ENCODE data around the gene SYCP2.

SYCP2 gene

DNA sequence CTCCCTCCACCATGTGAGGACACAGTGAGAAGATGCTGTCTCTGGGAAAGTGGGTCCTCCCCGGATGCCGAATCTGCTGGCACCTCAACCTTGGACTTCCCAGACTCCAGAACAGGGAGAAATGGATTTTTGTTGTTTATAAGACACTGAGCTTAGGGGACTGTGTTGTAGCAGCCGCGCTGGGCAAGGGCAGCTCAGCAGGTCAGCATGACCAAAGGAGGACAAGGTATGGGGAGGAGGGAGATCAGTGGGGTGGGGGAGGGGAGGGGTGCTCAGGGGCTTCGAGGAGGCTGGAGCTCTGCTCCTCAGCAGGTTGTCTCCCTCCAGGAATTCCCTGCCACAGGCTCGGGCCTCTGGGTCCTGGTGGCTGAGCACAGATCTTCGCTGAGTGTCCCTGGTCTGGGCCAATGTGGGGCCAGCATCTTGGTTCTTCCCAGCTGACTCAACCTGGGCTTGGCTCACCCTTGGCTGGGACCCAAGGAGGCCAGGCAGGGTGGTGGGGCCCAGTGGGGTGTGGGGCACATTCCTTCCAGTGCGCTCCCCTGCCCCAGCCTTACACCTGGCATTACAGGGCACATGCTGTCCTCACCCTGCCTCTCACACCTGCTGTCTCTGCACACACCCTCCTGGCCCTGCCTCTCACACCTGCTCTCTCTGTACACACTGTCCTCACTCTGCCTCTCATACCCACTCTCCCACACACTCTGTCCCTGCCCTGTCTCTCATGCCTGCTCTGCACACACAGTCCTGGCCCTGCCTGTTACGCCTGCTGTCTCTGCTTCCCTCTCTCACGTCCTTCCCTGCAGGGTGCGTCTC, 107.3 kb downstream of the SYCP2 start:
- Histone ChIP-seq H2BK15ac (ENCODE audit: low read depth, poor library complexity, severe bottlenecking) (no peak overlapping the region), H3K27me3 (ENCODE audit: control insufficient read depth in 1 of 2, insufficient read depth in 1 of 2, low read length in 2 of 2) (peaks cover 0 to 34% of the 10 kb centered on the region in 2 experiments), H3K4me3 (ENCODE audit: insufficient read depth in 1 of 2, low read depth in 1 of 2, low read length in 2 of 2) (no peak overlapping the region), H3K9ac (ENCODE audit: low read length) (no peak overlapping the region), H4K91ac (ENCODE audit: low read length) (no peak overlapping the region), H2BK5ac (ENCODE audit: low read depth, low read length, poor library complexity, severe bottlenecking) (no peak overlapping the region), H4K8ac (ENCODE audit: low read length) (no peak overlapping the region), H2AFZ (ENCODE audit: low read depth, low read length) (no peak overlapping the region), H3K79me1 (replicated peaks; ENCODE audit: low read length, poor library complexity, severe bottlenecking) (no peaks in the 10 kb centered on the region), H3K27ac (ENCODE audit: low read length, poor library complexity, severe bottlenecking) (no peak overlapping the region), H3K4me2 (ENCODE audit: low read length, poor library complexity, severe bottlenecking) (no peak overlapping the region), H3K23ac (ENCODE audit: low read length in 2 of 2) (no peak overlapping the region), H3K36me3 (ENCODE audit: control insufficient read depth in 1 of 2, insufficient read depth in 2 of 2, low read depth in 1 of 2, low read length in 2 of 2) (no peaks in the 10 kb centered on the region), H3K18ac (ENCODE audit: low read depth in 1 of 2, low read length in 2 of 2) (no peak overlapping the region), H3K9me3 (ENCODE audit: control insufficient read depth, low read length) (no peaks in the 10 kb centered on the region), H3K4me1 (ENCODE audit: control insufficient read depth, insufficient read depth, low read depth, low read length) (no peaks in the 10 kb centered on the region), H2AK5ac (ENCODE audit: low read length, severe bottlenecking) (no peak overlapping the region), H3K14ac (ENCODE audit: low read length in 2 of 2) (no peak overlapping the region), H2BK12ac (ENCODE audit: low read length in 2 of 2) (no peak overlapping the region), H2BK120ac (ENCODE audit: low read depth, low read length) (no peak overlapping the region), H3K4ac (ENCODE audit: low read depth in 1 of 2, low read length in 2 of 2) (no peak overlapping the region)
- DNase-seq = no peak
- 77% methylated on average over 11 of the region's 11 CpGs for WGBS

DNA sequence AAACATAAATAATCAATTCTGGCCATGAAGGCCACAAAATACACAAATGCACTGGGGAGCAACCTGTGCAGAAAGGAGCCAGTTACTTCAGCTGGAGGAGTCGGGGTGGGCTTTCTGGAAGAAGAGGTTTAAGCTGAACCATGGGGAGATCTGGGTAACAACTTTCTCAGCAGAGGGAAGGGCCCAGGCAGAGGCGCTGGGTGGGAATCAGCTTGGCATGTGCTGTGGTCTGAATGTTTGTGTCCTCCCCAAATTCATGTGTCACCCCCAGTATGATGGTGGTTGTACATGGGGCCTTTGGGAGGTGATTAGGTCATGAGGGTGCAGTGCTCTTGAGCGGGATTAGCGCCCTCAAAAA, 107.9 kb downstream of the SYCP2 start:
- Histone ChIP-seq H4K8ac (ENCODE audit: low read length) (no peak overlapping the region), H3K27ac (ENCODE audit: low read length, poor library complexity, severe bottlenecking) (no peak overlapping the region), H3K14ac (ENCODE audit: low read length in 2 of 2) (no peak overlapping the region), H2AK5ac (ENCODE audit: low read length, severe bottlenecking) (no peak overlapping the region), H3K4me1 (ENCODE audit: control insufficient read depth, insufficient read depth, low read depth, low read length) (no peaks in the 10 kb centered on the region), H2BK15ac (ENCODE audit: low read depth, poor library complexity, severe bottlenecking) (no peak overlapping the region), H3K18ac (ENCODE audit: low read depth in 1 of 2, low read length in 2 of 2) (no peak overlapping the region), H3K4me3 (ENCODE audit: insufficient read depth in 1 of 2, low read depth in 1 of 2, low read length in 2 of 2) (no peak overlapping the region), H2BK120ac (ENCODE audit: low read depth, low read length) (no peak overlapping the region), H3K27me3 (ENCODE audit: control insufficient read depth in 1 of 2, insufficient read depth in 1 of 2, low read length in 2 of 2) (peaks cover 0 to 34% of the 10 kb centered on the region in 2 experiments), H3K4me2 (ENCODE audit: low read length, poor library complexity, severe bottlenecking) (no peak overlapping the region), H4K91ac (ENCODE audit: low read length) (no peak overlapping the region), H3K79me1 (replicated peaks; ENCODE audit: low read length, poor library complexity, severe bottlenecking) (no peaks in the 10 kb centered on the region), H3K9me3 (ENCODE audit: control insufficient read depth, low read length) (no peaks in the 10 kb centered on the region), H2BK12ac (ENCODE audit: low read length in 2 of 2) (no peak overlapping the region), H3K23ac (ENCODE audit: low read length in 2 of 2) (no peak overlapping the region), H2AFZ (ENCODE audit: low read depth, low read length) (no peak overlapping the region), H3K4ac (ENCODE audit: low read depth in 1 of 2, low read length in 2 of 2) (no peak overlapping the region), H3K36me3 (ENCODE audit: control insufficient read depth in 1 of 2, insufficient read depth in 2 of 2, low read depth in 1 of 2, low read length in 2 of 2) (no peaks in the 10 kb centered on the region), H3K9ac (ENCODE audit: low read length) (no peak overlapping the region), H2BK5ac (ENCODE audit: low read depth, low read length, poor library complexity, severe bottlenecking) (no peak overlapping the region)
- DNase-seq = no peak
- 78% methylated on average over 4 of the region's 4 CpGs for WGBS

DNA sequence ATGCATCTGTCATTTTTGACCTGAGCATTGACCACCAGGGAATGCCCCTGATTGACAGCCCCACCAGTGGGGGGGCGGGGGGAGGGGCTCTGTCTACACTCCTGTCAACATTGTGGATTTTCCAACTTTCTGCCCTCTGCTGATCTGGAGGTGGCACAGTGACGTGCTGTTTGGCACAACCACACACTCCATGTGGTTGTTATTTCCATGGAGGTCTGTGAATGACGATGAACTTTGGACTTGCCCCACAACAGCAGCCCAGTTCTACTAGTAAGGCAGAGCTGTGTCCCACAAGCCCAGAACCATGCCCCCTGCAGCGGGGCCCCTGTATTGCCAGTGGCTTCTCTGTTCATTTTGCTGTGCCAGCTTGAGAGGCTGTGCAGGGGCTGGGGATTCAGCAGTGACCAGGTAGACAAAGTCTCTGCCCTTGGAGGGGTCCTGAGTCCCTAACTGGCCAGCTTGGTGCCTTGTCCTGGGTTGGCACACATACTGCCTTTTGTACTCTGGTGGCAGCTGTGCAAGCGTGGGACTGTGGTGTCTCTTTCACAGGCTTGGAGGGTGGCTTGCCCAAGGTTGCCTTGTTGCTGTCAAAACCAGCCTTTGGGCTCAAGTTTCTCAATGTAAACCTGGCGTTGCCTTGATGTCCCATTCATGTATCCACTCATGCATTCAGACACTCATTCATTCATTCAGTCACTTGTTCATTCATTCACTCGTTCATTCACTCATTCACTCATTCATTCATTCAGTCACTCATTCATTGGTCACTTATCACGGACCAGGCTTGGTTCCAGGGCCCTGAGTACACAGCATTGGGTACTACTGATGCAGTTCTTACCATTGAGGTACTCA, 108.5 kb downstream of the SYCP2 start:
- no peak overlapping the region for H3K4ac ChIP-seq (ENCODE audit: low read depth in 1 of 2, low read length in 2 of 2)
- no peaks in the 10 kb centered on the region for H3K79me1 ChIP-seq (replicated peaks; ENCODE audit: low read length, poor library complexity, severe bottlenecking)
- H3K9ac ChIP-seq (ENCODE audit: low read length) = no peak overlapping the region
- WGBS = 51% methylated on average over 8 of the region's 8 CpGs
- H3K27ac ChIP-seq (ENCODE audit: low read length, poor library complexity, severe bottlenecking) = no peak overlapping the region
- no peaks in the 10 kb centered on the region for H3K4me1 ChIP-seq (ENCODE audit: control insufficient read depth, insufficient read depth, low read depth, low read length)
- no peak overlapping the region for H3K4me3 ChIP-seq (ENCODE audit: insufficient read depth in 1 of 2, low read depth in 1 of 2, low read length in 2 of 2)
- H2BK15ac ChIP-seq (ENCODE audit: low read depth, poor library complexity, severe bottlenecking) = no peak overlapping the region
- H3K9me3 ChIP-seq (ENCODE audit: control insufficient read depth, low read length) = no peaks in the 10 kb centered on the region
- no peak overlapping the region for H3K4me2 ChIP-seq (ENCODE audit: low read length, poor library complexity, severe bottlenecking)
- no peak overlapping the region for H2BK5ac ChIP-seq (ENCODE audit: low read depth, low read length, poor library complexity, severe bottlenecking)
- H2AFZ ChIP-seq (ENCODE audit: low read depth, low read length) = no peak overlapping the region
- H3K27me3 ChIP-seq (ENCODE audit: control insufficient read depth in 1 of 2, insufficient read depth in 1 of 2, low read length in 2 of 2) = peaks cover 0 to 30% of the 10 kb centered on the region in 2 experiments
- no peak overlapping the region for H2BK12ac ChIP-seq (ENCODE audit: low read length in 2 of 2)
- H3K36me3 ChIP-seq (ENCODE audit: control insufficient read depth in 1 of 2, insufficient read depth in 2 of 2, low read depth in 1 of 2, low read length in 2 of 2) = no peaks in the 10 kb centered on the region
- no peak overlapping the region for H3K23ac ChIP-seq (ENCODE audit: low read length in 2 of 2)
- no peak overlapping the region for H2AK5ac ChIP-seq (ENCODE audit: low read length, severe bottlenecking)
- H4K8ac ChIP-seq (ENCODE audit: low read length) = no peak overlapping the region
- H3K14ac ChIP-seq (ENCODE audit: low read length in 2 of 2) = no peak overlapping the region
- no peak for DNase-seq
- H2BK120ac ChIP-seq (ENCODE audit: low read depth, low read length) = no peak overlapping the region
- no peak overlapping the region for H4K91ac ChIP-seq (ENCODE audit: low read length)
- H3K18ac ChIP-seq (ENCODE audit: low read depth in 1 of 2, low read length in 2 of 2) = no peak overlapping the region

DNA sequence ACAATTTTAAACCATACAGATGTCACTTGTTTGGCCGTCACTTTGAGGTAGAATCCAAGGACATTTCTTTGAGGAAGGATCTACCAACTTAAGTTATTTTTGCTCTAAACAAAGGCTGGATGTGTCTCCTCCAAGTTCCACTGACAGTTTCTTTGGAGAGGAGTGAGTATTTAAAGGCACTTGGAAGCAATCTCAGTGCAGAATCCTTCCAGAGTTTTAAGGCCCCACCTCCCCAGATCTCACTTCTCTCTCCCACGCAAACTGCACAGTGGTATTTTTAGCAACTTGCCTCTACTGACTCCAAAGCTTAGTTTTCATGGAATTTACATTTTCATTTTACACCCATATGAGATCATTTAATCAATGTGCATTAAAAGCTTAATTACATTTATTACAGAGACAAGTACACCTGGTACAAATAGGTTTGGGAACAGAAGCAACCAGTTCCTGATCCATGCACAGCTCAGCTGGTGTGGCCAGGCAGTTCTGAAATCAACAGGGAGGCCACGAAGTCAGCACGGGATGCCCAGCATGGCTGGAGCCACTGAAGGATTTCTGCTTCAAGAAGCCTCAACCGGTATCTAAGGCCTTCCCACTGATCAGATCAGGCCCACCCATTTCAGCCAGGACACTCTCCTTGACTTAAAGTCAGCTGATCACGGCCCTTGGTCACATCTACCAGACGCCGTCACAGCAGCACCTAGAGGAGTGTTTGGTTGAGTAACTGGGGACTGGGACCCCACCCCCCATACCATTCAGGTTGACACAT, 109.8 kb downstream of the SYCP2 start:
- no peaks in the 10 kb centered on the region for H3K4me1 ChIP-seq (ENCODE audit: control insufficient read depth, insufficient read depth, low read depth, low read length)
- no peak overlapping the region for H3K27ac ChIP-seq (ENCODE audit: low read length, poor library complexity, severe bottlenecking)
- DNase-seq = no peak
- no peak overlapping the region for H3K18ac ChIP-seq (ENCODE audit: low read depth in 1 of 2, low read length in 2 of 2)
- no peak overlapping the region for H3K4ac ChIP-seq (ENCODE audit: low read depth in 1 of 2, low read length in 2 of 2)
- H3K9ac ChIP-seq (ENCODE audit: low read length) = no peak overlapping the region
- no peak overlapping the region for H3K14ac ChIP-seq (ENCODE audit: low read length in 2 of 2)
- no peaks in the 10 kb centered on the region for H3K79me1 ChIP-seq (replicated peaks; ENCODE audit: low read length, poor library complexity, severe bottlenecking)
- H4K91ac ChIP-seq (ENCODE audit: low read length) = no peak overlapping the region
- no peak overlapping the region for H2BK120ac ChIP-seq (ENCODE audit: low read depth, low read length)
- peaks cover 0 to 26% of the 10 kb centered on the region in 2 experiments for H3K27me3 ChIP-seq (ENCODE audit: control insufficient read depth in 1 of 2, insufficient read depth in 1 of 2, low read length in 2 of 2)
- no peak overlapping the region for H3K4me2 ChIP-seq (ENCODE audit: low read length, poor library complexity, severe bottlenecking)
- H2BK12ac ChIP-seq (ENCODE audit: low read length in 2 of 2) = no peak overlapping the region
- H2AFZ ChIP-seq (ENCODE audit: low read depth, low read length) = no peak overlapping the region
- H3K36me3 ChIP-seq (ENCODE audit: control insufficient read depth in 1 of 2, insufficient read depth in 2 of 2, low read depth in 1 of 2, low read length in 2 of 2) = no peaks in the 10 kb centered on the region
- no peak overlapping the region for H2AK5ac ChIP-seq (ENCODE audit: low read length, severe bottlenecking)
- H4K8ac ChIP-seq (ENCODE audit: low read length) = no peak overlapping the region
- H3K4me3 ChIP-seq (ENCODE audit: insufficient read depth in 1 of 2, low read depth in 1 of 2, low read length in 2 of 2) = no peak overlapping the region
- WGBS = 61% methylated on average over 7 of the region's 8 CpGs
- H3K23ac ChIP-seq (ENCODE audit: low read length in 2 of 2) = no peak overlapping the region
- no peak overlapping the region for H2BK15ac ChIP-seq (ENCODE audit: low read depth, poor library complexity, severe bottlenecking)
- H3K9me3 ChIP-seq (ENCODE audit: control insufficient read depth, low read length) = no peaks in the 10 kb centered on the region
- no peak overlapping the region for H2BK5ac ChIP-seq (ENCODE audit: low read depth, low read length, poor library complexity, severe bottlenecking)

All from mesenchymal stem cell (in vitro differentiated cells and primary cell).